NCI-H82 treated with DMSO at 0.1 percent for 48 hours (cell line): ENCODE data around the gene PLCB1.
A peak's percentile ranks its signal among the peaks of the same experiment; 100 is the strongest.

Experiments
- DNase-seq: peaks from one replicate; lab custom pipeline; 2025; ENCODE audit not compliant: unreplicated experiment; lab: John Stamatoyannopoulos, UW

The PLCB1 gene

GRCh38 chr20:8395956-8396355, 263.9 kb downstream of the PLCB1 start:
- DNase-seq: no peak

GRCh38 chr20:8398263-8399051, 266.4 kb downstream of the PLCB1 start:
- DNase-seq: no peak

GRCh38 chr20:8399947-8400346, 267.9 kb downstream of the PLCB1 start:
- DNase-seq: no peak

- no peak for DNase-seq
Observed at GRCh38 chr20:8400486-8400885, 268.4 kb downstream of the PLCB1 start.

GRCh38 chr20:8401556-8401955, 269.5 kb downstream of the PLCB1 start:
- DNase-seq: no peak

- no peak for DNase-seq
Observed at GRCh38 chr20:8402798-8403197, 270.7 kb downstream of the PLCB1 start.

GRCh38 chr20:8404912-8405635, 273.0 kb downstream of the PLCB1 start:
- DNase-seq: no peak

- no peak for DNase-seq
Observed at GRCh38 chr20:8406391-8406790, 274.3 kb downstream of the PLCB1 start.

- DNase-seq: no peak
Observed at GRCh38 chr20:8408587-8409307, 276.7 kb downstream of the PLCB1 start.

GRCh38 chr20:8413691-8414090, 281.6 kb downstream of the PLCB1 start:
- no peak for DNase-seq

GRCh38 chr20:8414586-8415274, 282.7 kb downstream of the PLCB1 start:
- DNase-seq: no peak

GRCh38 chr20:8421981-8422380, 289.9 kb downstream of the PLCB1 start:
- DNase-seq: no peak

- no peak for DNase-seq
Observed at GRCh38 chr20:8423482-8423881, 291.4 kb downstream of the PLCB1 start.

- DNase-seq: no peak
Observed at GRCh38 chr20:8424010-8424409, 291.9 kb downstream of the PLCB1 start.

GRCh38 chr20:8425016-8425415, 292.9 kb downstream of the PLCB1 start:
- no peak for DNase-seq

- DNase-seq: no peak
Observed at GRCh38 chr20:8425802-8426201, 293.7 kb downstream of the PLCB1 start.

- no peak for DNase-seq
Observed at GRCh38 chr20:8427419-8428040, 295.5 kb downstream of the PLCB1 start.

GRCh38 chr20:8428988-8429387, 296.9 kb downstream of the PLCB1 start:
- no peak for DNase-seq

GRCh38 chr20:8431538-8432434, 299.7 kb downstream of the PLCB1 start:
- DNase-seq: peak; percentile 79
